ENCODE results near the gene MSH5.

DNA sequence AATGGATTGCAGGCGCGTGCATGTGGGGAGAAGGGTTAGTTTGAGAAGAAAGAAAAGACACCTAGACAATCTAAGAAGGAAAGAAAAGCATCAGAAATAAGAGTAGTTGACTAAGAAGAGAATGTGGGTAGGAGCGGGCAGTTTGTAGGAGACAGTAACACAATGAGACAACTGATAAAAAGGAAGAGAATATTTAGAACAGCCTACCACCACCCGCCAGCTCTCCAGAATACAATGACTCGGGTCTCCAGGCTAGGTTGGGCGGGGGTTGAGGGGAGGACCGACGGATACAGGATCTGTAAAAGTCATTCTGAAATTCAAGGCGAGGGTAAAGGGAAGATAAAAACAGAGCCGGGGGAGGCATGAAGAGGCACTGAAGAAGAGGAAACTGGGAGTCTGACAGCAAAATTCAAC, 37.4 kb upstream of the MSH5 start:
- TF ChIP-seq POLR2A (IDR thresholded peaks at IDR 0.05; ENCODE audit: borderline replicate concordance, extremely low read depth, insufficient read depth, insufficient read length) (no peak), POLR2AphosphoS5 (IDR thresholded peaks at IDR 0.05; ENCODE audit: low read depth, low read length) (no peak), ZNF274 (IDR thresholded peaks at IDR 0.05; ENCODE audit: low read depth, low read length) (no peak), EZH2phosphoT487 (IDR thresholded peaks at IDR 0.05; ENCODE audit: borderline replicate concordance) (no peak)
- TF ChIP-seq, protein P1, sequence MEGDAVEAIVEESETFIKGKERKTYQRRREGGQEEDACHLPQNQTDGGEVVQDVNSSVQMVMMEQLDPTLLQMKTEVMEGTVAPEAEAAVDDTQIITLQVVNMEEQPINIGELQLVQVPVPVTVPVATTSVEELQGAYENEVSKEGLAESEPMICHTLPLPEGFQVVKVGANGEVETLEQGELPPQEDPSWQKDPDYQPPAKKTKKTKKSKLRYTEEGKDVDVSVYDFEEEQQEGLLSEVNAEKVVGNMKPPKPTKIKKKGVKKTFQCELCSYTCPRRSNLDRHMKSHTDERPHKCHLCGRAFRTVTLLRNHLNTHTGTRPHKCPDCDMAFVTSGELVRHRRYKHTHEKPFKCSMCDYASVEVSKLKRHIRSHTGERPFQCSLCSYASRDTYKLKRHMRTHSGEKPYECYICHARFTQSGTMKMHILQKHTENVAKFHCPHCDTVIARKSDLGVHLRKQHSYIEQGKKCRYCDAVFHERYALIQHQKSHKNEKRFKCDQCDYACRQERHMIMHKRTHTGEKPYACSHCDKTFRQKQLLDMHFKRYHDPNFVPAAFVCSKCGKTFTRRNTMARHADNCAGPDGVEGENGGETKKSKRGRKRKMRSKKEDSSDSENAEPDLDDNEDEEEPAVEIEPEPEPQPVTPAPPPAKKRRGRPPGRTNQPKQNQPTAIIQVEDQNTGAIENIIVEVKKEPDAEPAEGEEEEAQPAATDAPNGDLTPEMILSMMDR (IDR thresholded peaks at IDR 0.05 in 2 of 3, conservative IDR thresholded peaks at IDR 0.05 in 1 of 3; ENCODE audit: borderline replicate concordance in 1 of 3, insufficient read depth in 1 of 3, low read depth in 2 of 3, low read length in 2 of 3): no peak

All from HCT116 (cell line).